Left lobe of liver (tissue), 2 donors: Measurements from ENCODE around the gene SNHG17. TPM values are rescaled to one million over a fixed set of nuclear protein-coding genes. Genes with fewer than 3 reads are reported as not detected.

Experiments
- ATAC-seq: fragments of 200-7000 bp; cut with Tn5 transposase; one replicate; pipeline ENCODE4 v1.9.1; 2020; ENCODE audit warnings: mild to moderate bottlenecking, moderate library complexity
- DNase-seq: peaks from one replicate; pipeline ENCODE4 v3.0.0-alpha.2; 2020; ENCODE audit warnings: low spot score
- total RNA-seq: library from RNA; stranded (reverse); gene quantifications from one replicate; pipeline ENCODE4 v1.2.1, GENCODE V29; 2021
- donor health status: DM: no; HTN: no; CAD: no; lungs with moderate emphysema.
- donor health status: DM: no; HTN: yes; CAD: no.

The SNHG17 gene
- total RNA-seq, 1 donor from 2014 or later = 8.4 TPM

- ATAC-seq = no peak
- no peak for DNase-seq
Measured at GRCh38 chr20:38377039-38377685, 58.0 kb downstream of the SNHG17 start.

DNA sequence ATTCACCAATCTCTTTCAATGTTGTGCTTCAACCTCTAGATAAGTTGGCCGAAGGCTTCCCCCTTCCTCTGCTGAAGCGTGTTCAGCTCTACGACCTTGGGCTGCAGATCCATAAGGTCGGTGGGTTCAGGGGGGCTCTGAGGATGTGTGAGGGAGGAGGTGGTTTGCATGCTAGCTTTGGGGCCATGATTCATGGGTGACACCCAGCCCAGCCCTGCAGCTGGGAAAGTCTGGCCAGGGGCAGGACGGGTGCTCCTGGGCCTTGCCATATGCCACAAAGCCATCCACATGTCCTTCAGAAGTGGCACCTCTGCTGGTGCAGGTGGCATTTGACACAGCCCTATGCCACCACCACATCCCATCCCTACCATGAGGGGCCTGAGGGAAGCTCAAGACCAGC, 61.2 kb downstream of the SNHG17 start:
- DNase-seq = no peak
- no peak for ATAC-seq

DNA sequence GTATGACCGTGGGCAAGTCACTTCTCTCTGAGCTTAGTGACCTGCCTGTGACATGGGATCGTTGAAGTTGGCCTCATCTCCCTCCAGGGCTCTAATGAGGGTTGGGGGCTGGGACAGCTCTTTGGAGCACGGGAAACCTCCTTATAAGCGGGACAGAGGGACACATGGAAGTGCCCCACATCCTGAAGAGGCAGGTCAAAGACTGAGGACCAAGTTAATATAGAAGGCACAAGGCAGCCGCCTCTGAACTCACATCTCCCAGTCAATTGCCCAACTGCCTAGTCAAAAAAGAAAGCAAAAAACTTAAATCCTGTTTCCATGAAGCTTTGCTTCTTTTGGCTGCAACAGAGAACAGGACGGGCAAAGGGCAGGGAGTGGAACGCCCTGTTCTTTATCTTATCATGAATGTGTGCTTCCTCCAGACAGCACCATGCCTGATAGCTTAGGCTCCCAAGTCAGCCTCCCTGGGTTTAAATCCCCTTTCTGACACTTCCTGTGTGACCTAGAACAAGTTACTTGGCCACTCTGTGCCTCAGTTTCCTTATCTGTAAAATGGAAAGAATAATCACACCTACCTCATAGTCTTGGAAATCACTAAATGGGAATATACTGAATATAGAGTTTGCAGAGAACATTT, 61.8 kb downstream of the SNHG17 start:
- peak; percentile 67 for DNase-seq

GRCh38 chr20:38372806-38373205, 62.3 kb downstream of the SNHG17 start:
- ATAC-seq (peak; percentile 9), DNase-seq (no peak)

More for the DNA sequence above, 61.8 kb downstream of the SNHG17 start:
- peak; percentile 80 for ATAC-seq

Other genes with a start within 250 kb of the SNHG17 start
- gene KIAA1755, start 174.6 kb downstream of the SNHG17 start, total RNA-seq = 2.7 TPM
- 0.48 TPM for gene BPI, start 131.2 kb downstream of the SNHG17 start, total RNA-seq
- gene LBP, start 88.8 kb downstream of the SNHG17 start, total RNA-seq = 459 TPM
- gene RALGAPB, start 37.5 kb upstream of the SNHG17 start, total RNA-seq = 9.2 TPM
- not detected for gene ADIG, start 145.9 kb upstream of the SNHG17 start, total RNA-seq
- gene ARHGAP40, start 166.5 kb upstream of the SNHG17 start, total RNA-seq = not detected